ENCODE data around the gene NPRL2.
A peak's percentile ranks its signal among the peaks of the same experiment; 100 is the strongest.

Gene NPRL2

GRCh38 chr3:50373146-50374051 lies 22.8 kb upstream of the NPRL2 start:
- no peak for DNase-seq (ENCODE audit: low spot score)

GRCh38 chr3:50372349-50372748 lies 21.8 kb upstream of the NPRL2 start:
- no peak for DNase-seq (ENCODE audit: low spot score)

DNA sequence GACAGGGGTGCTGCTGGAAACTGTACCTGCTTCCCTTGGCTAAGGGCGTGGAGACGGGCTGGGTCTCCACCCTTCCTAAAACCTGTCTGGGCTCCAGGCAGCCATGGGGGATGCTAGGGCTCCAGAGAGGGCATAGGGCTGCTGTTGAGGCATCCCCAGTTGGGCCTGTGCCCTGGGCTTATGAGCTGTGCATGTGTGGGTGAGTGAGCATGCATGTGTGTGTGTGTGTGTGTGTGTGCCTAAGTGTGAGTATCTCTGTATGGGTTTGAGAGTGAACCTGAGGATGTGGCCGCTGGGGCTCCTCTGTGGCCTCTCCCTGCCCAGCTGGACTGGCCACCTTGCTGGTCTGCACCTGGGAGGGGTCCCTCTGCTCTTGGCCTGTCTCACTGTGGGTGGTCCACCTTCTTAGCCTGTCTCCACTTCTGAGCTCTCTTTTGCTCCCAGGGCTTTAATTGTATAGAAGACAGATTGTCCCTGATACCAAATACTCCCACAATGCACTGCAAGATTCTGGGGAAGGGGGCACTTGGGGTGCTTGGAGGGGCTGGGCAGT lies 20.6 kb upstream of the NPRL2 start:
- no peak for DNase-seq (ENCODE audit: low spot score)

GRCh38 chr3:50370594-50370993 lies 20.0 kb upstream of the NPRL2 start:
- DNase-seq (ENCODE audit: low spot score) = no peak

DNA sequence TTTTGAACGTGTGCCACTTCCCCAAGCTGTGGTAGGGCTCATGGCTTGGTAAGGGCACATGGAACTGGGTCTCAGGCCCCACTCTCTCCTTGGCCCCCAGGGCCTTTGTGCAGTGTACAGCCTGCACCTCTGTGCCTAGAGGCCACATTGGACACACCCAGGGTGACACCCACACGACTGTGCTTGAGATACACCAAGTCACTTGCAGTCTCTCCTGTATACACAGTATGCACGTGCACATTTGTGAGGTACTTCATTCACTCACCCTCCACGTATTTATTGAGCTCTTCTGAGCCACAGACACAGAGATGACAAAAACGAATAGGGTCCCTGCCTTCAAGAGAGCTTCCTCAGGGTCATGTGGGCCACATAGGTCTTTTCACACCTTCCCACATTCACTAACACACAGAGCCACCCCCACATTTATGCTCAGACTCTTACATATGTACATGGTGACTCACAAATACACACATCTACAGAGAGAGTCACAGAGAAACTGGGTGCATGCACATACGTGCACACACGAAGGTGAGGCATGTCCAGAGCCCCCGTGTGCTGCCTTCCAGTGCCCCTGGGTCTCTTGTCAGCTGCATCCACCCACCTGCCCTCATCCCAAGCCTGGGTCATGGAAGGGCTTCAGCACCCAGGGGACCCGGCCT lies 18.6 kb upstream of the NPRL2 start:
- DNase-seq (ENCODE audit: low spot score) = no peak

DNA sequence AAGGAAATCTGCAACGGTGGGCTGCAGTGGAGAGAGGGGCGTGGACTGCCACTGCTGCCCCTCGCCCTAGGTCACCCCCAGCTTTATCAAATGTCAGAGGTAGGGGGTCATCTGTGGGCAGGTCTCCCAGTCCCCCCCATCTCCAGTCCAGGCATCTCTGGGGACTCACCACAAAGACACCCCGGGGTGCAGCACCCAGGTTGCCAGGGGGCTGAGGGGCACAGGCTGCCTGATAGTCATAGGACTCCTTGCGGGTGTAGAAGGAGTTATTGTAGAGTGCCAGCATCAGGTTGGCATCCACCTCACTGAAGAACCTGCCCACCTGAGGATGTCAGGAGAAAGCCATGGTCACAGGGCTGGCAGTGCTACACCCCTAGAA lies 15.3 kb upstream of the NPRL2 start:
- DNase-seq (ENCODE audit: low spot score) = no peak

GRCh38 chr3:50365080-50365841 lies 14.7 kb upstream of the NPRL2 start:
- peak; percentile 90 for DNase-seq (ENCODE audit: low spot score)

GRCh38 chr3:50364573-50365079 lies 14.1 kb upstream of the NPRL2 start:
- no peak for DNase-seq (ENCODE audit: low spot score)

DNA sequence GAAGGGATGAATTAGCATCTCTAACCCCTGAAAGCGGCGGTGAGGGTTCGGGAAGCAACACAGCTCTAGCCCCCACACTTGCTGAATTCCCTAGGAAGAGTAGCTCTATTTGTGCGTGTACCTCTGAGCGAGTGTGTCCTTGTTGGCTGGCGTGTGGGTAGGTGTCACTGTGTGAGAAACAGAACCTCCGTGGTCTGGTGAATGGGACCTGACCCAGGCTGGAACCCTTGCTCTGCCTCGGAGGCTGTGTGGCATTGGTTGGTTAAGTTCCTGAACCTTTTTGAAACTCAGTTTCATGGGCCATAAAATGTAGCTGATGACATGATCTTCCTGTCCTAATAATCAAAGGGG lies 9.2 kb upstream of the NPRL2 start:
- no peak for DNase-seq (ENCODE audit: low spot score)

GRCh38 chr3:50358911-50359759 lies 8.6 kb upstream of the NPRL2 start, which contains the start of gene TMEM115:
TMEM115 (minus strand) TSS chr3:50359521; CDS start chr3:50359063, 458 bp downstream.
- peak; percentile 95 for DNase-seq (ENCODE audit: low spot score)

DNA sequence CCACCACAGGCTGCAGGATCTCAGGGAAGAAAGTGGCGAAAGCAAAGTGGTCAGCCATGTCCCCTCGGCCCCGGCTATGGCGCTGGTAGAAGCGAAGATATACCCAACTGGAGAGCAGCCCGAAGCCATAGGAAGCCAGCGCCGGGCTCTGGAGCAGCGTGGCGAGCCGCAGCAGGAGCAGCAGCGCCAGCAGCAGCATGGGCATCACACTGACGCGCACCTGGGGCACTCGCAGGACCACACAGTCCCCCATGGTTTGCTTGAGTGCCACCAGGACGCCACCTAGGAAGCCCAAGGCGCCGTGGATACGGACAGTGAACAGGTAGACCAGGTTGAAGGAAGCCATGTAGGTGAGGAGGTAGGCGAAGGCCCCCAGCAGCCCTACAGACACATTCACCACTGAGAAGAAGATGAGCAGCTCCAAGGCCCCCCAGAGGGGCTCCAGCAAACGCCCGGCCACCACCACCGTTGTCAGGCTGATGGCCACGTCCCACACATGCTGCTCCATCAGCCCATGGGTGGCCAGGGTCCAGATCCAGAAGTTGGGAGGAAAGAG lies 7.9 kb upstream of the NPRL2 start:
- DNase-seq (ENCODE audit: low spot score) = no peak

DNA sequence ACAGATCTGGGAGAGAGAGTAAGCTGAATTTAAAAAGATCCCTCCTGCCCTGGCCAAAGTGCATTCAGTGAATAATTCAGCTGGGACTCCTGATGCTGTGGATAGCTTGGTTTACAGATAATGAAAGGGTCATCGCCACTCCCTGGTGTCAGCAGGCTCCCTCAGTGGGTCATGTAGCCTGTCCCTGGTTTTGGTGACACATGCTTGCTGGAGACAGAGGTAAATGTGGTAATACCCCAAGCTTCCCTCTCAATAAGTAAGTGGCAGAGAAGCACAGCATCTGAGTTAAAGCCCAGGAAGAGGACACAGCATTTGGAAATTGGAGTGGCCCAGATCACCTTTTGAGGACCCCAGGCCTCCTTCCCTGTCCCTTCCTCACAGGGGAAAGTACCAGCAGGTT lies 6.9 kb upstream of the NPRL2 start:
- no peak for DNase-seq (ENCODE audit: low spot score)

- DNase-seq (ENCODE audit: low spot score) = no peak
Observed at GRCh38 chr3:50356553-50356952, 6.0 kb upstream of the NPRL2 start.

DNA sequence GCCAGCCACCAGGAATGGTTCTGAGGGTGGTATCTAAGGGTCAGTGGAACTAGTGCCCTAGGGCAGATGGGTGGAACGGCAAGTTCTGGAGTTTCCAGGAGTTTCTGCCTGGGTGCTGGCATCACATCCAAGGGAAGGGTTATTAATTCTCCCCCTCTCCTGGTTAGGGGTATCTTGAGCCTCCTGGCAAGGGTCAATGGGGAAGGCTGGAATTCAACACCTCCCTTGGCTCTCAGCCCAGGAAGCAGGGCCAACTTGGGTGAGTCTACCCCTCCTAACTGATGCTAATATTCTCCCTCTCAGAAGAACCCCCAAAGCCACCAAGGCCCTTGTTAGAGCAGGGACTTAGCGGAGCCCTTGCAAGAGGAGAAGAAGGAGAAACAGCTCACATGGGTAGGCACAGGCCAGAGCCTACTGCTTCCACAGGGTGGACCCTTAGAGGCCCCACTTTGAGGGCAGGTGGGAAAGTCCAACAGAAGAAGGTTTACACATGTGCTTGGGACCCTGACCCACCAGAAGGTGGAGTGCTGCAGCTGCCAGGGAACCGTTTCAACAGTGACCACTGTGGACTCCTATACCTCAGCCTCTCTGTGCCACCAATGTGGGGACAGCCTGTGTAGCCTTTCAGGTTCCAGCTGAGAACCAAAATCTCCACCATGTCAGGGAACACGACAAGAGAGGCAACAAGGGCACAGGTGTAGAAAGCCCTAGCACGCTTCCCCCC lies 5.4 kb upstream of the NPRL2 start:
- DNase-seq (ENCODE audit: low spot score) = no peak

GRCh38 chr3:50354850-50355249 lies 4.3 kb upstream of the NPRL2 start:
- DNase-seq (ENCODE audit: low spot score) = no peak

DNA sequence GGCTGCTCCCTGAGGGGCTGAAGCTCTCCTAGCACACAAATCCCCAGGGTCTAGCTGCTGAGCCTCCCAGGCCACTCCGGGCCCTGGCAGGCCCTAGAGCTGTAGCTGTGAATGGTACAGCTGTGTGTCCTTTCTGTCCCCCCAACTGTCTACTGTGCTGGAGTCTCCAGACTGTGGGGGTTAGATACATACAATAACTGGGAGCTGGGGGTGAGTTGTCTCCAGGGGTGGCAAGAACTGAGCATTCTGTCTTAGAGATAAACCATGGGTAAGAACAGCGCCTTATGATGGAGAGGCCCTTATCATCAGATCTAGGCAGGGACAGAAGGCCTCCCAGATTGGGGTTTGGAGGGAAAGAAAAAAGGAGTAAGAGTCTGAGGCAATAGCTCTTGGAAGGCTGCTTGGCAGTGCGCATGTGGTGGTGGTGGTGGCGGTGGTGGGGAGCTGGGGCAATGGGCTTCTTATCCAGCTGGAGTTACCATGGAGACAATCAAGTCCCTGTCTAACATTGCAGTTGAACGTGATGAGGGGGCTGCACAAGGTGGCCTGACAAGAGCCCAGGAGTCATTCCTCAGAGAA lies 3.7 kb upstream of the NPRL2 start:
- DNase-seq (ENCODE audit: low spot score) = no peak

GRCh38 chr3:50353245-50354004 lies 2.9 kb upstream of the NPRL2 start:
- DNase-seq (ENCODE audit: low spot score) = no peak

DNA sequence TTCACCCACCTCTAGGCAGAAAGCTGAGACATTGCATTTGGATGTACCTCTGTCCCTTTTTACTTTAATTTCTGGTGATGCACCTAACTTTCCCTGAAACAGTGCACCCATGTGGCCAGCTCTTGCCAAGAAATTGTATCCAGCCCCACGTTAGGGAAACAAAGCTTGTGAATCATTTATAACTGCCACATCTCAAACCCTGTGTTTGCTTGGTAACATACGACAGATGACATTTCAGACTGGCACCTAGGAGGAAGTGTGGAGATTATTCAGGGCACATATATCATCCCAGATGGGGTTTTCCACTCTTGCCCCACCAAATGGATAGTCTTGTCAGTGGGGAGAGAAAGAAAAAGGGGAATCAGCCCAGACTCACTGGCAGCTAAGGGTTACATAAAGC lies 2.2 kb upstream of the NPRL2 start:
- DNase-seq (ENCODE audit: low spot score) = no peak

GRCh38 chr3:50351323-50351697 lies 735 bp upstream of the NPRL2 start:
- no peak for DNase-seq (ENCODE audit: low spot score)
